ENCODE results near the gene CIT.

Gene CIT

GRCh38 chr12:119749666-119750065 is 127.5 kb downstream of the CIT start:
- Histone ChIP-seq H3K9me3 (no peaks in the 10 kb centered on the region), H3K27me3 (no peaks in the 10 kb centered on the region), H3K36me3 (peaks cover 25% of the 10 kb centered on the region), H3K4me1 (no peaks in the 10 kb centered on the region; the same call in 1 of the 2 replicates), H3K4me3 (ENCODE audit: low read depth, low read length) (no peak overlapping the region)
- no peak for DNase-seq
- TF ChIP-seq, protein P1, sequence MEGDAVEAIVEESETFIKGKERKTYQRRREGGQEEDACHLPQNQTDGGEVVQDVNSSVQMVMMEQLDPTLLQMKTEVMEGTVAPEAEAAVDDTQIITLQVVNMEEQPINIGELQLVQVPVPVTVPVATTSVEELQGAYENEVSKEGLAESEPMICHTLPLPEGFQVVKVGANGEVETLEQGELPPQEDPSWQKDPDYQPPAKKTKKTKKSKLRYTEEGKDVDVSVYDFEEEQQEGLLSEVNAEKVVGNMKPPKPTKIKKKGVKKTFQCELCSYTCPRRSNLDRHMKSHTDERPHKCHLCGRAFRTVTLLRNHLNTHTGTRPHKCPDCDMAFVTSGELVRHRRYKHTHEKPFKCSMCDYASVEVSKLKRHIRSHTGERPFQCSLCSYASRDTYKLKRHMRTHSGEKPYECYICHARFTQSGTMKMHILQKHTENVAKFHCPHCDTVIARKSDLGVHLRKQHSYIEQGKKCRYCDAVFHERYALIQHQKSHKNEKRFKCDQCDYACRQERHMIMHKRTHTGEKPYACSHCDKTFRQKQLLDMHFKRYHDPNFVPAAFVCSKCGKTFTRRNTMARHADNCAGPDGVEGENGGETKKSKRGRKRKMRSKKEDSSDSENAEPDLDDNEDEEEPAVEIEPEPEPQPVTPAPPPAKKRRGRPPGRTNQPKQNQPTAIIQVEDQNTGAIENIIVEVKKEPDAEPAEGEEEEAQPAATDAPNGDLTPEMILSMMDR (IDR thresholded peaks at IDR 0.05; ENCODE audit: low read depth, low read length): no peak

- H3K4me1 ChIP-seq: no peaks in the 10 kb centered on the region; the same call in 1 of the 2 replicates
- peaks cover 33% of the 10 kb centered on the region for H3K36me3 ChIP-seq
- H3K27me3 ChIP-seq: no peaks in the 10 kb centered on the region
- TF ChIP-seq, protein P1 (IDR thresholded peaks at IDR 0.05; ENCODE audit: low read depth, low read length): no peak
- no peak overlapping the region for H3K4me3 ChIP-seq (ENCODE audit: low read depth, low read length)
- no peaks in the 10 kb centered on the region for H3K9me3 ChIP-seq
- DNase-seq: no peak
Measured at GRCh38 chr12:119748497-119748896, 128.6 kb downstream of the CIT start.

GRCh38 chr12:119746169-119746568 is 131.0 kb downstream of the CIT start:
- no peak for DNase-seq
- Histone ChIP-seq H3K9me3 (no peaks in the 10 kb centered on the region), H3K36me3 (peaks cover 34% of the 10 kb centered on the region), H3K4me1 (no peaks in the 10 kb centered on the region; the same call in 1 of the 2 replicates), H3K4me3 (ENCODE audit: low read depth, low read length) (no peak overlapping the region), H3K27me3 (no peaks in the 10 kb centered on the region)
- TF ChIP-seq, protein P1 (IDR thresholded peaks at IDR 0.05; ENCODE audit: low read depth, low read length): no peak

DNA sequence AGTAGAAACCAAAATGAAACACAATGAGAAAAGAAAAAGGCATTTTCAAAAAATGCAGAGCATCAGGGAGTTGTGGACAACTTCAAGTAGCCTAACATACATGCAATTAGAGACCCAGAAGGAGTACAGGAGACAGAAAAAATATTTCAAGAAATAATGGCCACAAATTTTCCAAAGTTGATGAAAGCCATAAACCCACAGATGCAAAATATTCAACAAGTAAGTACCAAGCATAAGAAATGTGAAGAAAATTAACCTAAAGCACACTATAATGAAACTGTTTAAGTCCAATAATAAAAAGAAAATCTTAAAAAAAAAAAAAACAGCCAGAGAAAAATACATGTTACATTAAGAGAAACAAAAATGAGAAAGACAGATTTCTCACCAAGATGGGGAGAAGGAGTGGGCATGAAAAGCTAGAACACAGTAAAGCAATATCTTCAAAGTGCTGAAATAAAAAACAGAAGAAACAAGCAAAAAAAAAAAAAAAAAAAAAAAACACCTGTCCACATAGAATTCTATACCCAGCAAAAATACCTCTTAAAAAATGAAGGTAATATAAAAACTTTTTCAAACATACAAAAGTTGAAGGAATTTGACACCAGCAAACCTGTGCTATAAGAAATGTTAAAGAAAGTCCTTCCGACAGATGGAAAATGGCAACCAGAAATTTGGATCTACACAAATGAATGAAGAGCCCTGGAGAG is 132.1 kb downstream of the CIT start:
- Histone ChIP-seq H3K4me1 (no peaks in the 10 kb centered on the region; the same call in 1 of the 2 replicates), H3K36me3 (peaks cover 23% of the 10 kb centered on the region), H3K9me3 (no peaks in the 10 kb centered on the region), H3K4me3 (ENCODE audit: low read depth, low read length) (no peak overlapping the region), H3K27me3 (no peaks in the 10 kb centered on the region)
- TF ChIP-seq, protein P1 (IDR thresholded peaks at IDR 0.05; ENCODE audit: low read depth, low read length): no peak
- no peak for DNase-seq

- no peak for DNase-seq
- Histone ChIP-seq H3K9me3 (no peaks in the 10 kb centered on the region), H3K4me3 (ENCODE audit: low read depth, low read length) (no peak overlapping the region), H3K4me1 (no peaks in the 10 kb centered on the region), H3K36me3 (peaks cover 18% of the 10 kb centered on the region), H3K27me3 (no peaks in the 10 kb centered on the region)
- TF ChIP-seq, protein P1 (IDR thresholded peaks at IDR 0.05; ENCODE audit: low read depth, low read length): no peak
Measured at GRCh38 chr12:119742700-119743099, 134.4 kb downstream of the CIT start.

GRCh38 chr12:119740830-119741229 is 136.3 kb downstream of the CIT start:
- no peak for DNase-seq
- TF ChIP-seq, protein P1 (IDR thresholded peaks at IDR 0.05; ENCODE audit: low read depth, low read length): no peak
- H3K9me3 ChIP-seq: no peaks in the 10 kb centered on the region
- no peaks in the 10 kb centered on the region for H3K27me3 ChIP-seq
- no peaks in the 10 kb centered on the region for H3K4me1 ChIP-seq
- no peak overlapping the region for H3K4me3 ChIP-seq (ENCODE audit: low read depth, low read length)
- H3K36me3 ChIP-seq: peaks cover 15% of the 10 kb centered on the region
